ES-I3 (cell line): ENCODE measurements around the gene KYAT1.

Source experiments
- H3K36me3 ChIP-seq: 2 replicates; pipeline ENCODE4 v1.6.1; 2013; ENCODE audit warnings: mild to moderate bottlenecking, low read length, control low read depth, moderate library complexity; ENCODE audit not compliant: insufficient read depth
- H3K4me1 ChIP-seq: 2 replicates; pipeline ENCODE4 v1.6.1; 2013; ENCODE audit warnings: mild to moderate bottlenecking, control low read depth, low read length; ENCODE audit not compliant: insufficient read depth
- H3K9ac ChIP-seq: 2 replicates; pipeline ENCODE4 v1.6.1; 2013; ENCODE audit warnings: low read depth, mild to moderate bottlenecking, low read length, moderate library complexity
- H3K9me3 ChIP-seq: 2 replicates; pipeline ENCODE4 v1.6.1; 2013; ENCODE audit warnings: mild to moderate bottlenecking, low read length, moderate library complexity; ENCODE audit not compliant: control insufficient read depth, insufficient read depth

Gene KYAT1

DNA sequence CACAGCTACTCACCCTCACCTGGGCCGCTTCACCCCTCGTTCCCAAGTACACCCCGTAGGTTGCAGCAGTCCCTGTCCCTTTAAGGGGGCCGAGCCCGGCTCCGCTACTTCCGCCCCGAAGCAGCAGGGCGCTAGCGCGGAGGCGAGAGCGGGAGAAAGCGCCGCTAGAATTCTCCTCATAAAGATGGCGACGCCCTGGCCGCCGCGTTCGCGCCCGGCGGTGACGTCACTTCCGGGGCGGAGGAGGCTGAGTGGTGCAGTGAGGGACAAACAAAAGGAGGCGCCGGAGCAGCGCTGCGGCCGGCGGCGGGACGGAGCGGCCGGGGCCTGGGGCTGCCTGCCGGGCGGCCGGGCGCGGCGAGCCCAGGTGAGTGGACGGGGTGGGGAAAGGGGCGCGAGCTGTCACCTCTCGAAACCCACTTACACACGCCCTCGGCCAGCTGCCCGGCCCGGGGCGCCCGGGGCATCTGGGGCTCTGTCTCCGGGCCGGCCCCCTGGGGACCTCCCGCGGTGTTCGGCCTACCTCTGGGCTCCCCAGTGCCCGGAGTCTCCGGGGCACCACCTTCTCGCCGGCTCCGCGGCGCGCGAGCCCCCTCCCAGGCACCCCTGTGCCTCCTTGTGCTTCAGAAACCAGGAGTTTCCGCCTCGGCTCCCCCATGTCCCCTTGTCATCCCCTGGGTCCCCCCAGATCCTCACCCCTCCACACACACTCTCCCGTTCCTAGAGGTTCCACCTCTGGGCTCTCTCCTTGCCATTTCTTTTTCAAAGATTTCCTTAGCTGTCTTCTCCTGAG is at the start of gene KYAT1, which contains the start of gene LRRC8A:
KYAT1 (minus strand) TSS at position 67 of the 793 bp plus-strand sequence. CDS start 36,545 bp downstream, outside the sequence.
LRRC8A (plus strand) TSS at position 250 of the 793 bp plus-strand sequence. CDS start 25,032 bp downstream, outside the sequence.
- Histone ChIP-seq H3K4me1 (peaks cover 10% of the 10 kb centered on the region; the same call in 1 of the 2 replicates), H3K9me3 (no peaks in the 10 kb centered on the region), H3K36me3 (peaks cover 8% of the 10 kb centered on the region), H3K9ac (peak within 1 kb of the TSS; percentile 92)

DNA sequence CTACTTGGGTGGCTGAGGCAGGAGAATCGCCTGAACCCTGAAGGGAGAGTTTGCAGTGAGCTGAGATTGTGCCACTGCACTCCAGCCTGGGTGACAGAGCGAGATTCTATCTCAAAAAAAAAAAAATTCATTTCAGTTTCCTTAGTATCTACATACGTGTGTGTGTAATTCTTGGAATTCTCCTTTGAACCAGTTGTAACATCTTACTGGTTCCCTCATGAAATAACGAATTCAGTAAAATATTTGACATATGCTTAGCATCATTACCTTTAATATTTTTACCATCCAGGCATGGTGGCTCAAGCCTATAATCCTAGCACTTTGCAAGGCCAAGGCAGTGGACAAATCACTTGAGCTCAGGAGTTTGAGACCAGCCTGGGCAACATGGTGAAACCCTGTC is 47.8 kb upstream of the KYAT1 start:
- Histone ChIP-seq H3K36me3 (no peaks in the 10 kb centered on the region), H3K4me1 (peaks cover 4% of the 10 kb centered on the region; the same call in 1 of the 2 replicates), H3K9me3 (no peaks in the 10 kb centered on the region), H3K9ac (no peak overlapping the region)

DNA sequence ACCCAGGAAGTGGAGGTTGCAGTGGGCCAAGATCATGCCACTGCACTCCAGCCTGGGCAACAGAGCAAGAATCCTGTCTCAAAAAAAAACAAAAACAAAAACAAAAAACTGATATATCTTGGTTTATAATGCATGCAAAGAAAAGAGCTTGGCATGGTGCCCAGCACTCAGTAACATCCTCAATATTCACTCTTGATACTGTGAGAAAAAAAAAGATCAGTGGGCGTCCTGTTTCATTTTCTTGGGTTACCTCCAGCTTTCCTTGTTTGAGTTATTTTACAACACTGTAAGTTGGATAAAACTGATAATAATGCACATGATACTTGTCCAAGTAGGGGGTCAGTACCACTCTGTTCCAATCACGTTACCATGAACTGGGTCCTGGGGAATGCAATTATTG is 46.9 kb upstream of the KYAT1 start:
- Histone ChIP-seq H3K9me3 (no peaks in the 10 kb centered on the region), H3K4me1 (peaks cover 4% of the 10 kb centered on the region; the same call in 1 of the 2 replicates), H3K9ac (no peak overlapping the region), H3K36me3 (no peaks in the 10 kb centered on the region)

DNA sequence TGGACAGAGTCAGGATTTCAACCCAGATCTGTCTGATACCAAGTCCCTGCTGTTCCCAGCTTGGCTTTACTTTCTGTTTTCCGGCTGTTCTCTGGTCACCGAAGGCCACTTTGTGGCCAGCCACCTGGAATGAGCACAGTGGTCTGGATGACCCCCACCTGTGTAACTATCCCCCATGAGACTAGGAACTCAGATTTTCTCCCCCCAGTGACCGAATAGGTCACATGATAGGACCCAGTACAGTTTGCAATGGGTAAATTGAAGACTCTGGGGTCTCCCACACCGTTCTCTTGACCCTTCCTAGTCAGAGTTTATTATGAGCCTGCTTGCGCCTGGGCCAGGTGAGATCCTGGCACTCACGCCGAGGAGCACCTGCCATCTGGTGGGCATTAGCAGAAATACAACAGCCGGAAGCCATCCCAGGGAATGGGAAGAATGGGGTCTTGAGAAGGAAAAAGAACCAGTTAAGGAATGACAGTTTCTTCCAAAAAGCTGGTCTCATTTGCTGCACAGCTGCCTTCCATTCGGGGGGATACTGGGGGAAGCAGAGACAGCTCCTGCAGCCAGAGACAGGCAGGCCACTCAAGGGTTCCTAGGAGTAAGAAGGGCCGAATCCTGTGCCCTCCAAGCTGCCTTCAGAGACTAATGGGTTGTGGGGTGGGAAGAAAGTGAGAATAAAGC is 46.1 kb upstream of the KYAT1 start:
- Histone ChIP-seq H3K36me3 (no peaks in the 10 kb centered on the region), H3K4me1 (peaks cover 4% of the 10 kb centered on the region; the same call in 1 of the 2 replicates), H3K9me3 (no peaks in the 10 kb centered on the region), H3K9ac (no peak overlapping the region)

- Histone ChIP-seq H3K4me1 (peaks cover 22% of the 10 kb centered on the region; the same call in 1 of the 2 replicates), H3K36me3 (0 out of 2 replicates have a peak, but pooled peaks cover 3% of the 10 kb centered on the region), H3K9me3 (no peaks in the 10 kb centered on the region), H3K9ac (no peak overlapping the region)
These were observed 41.7 kb upstream of the KYAT1 start for GRCh38 chr9:128923493-128923883.

GRCh38 chr9:128921881-128922763 is 40.4 kb upstream of the KYAT1 start:
- Histone ChIP-seq H3K4me1 (peaks cover 18% of the 10 kb centered on the region; the same call in 1 of the 2 replicates), H3K9me3 (no peaks in the 10 kb centered on the region), H3K9ac (peak overlapping the region; percentile 76), H3K36me3 (peaks cover 11% of the 10 kb centered on the region; the same call in 1 of the 2 replicates)

DNA sequence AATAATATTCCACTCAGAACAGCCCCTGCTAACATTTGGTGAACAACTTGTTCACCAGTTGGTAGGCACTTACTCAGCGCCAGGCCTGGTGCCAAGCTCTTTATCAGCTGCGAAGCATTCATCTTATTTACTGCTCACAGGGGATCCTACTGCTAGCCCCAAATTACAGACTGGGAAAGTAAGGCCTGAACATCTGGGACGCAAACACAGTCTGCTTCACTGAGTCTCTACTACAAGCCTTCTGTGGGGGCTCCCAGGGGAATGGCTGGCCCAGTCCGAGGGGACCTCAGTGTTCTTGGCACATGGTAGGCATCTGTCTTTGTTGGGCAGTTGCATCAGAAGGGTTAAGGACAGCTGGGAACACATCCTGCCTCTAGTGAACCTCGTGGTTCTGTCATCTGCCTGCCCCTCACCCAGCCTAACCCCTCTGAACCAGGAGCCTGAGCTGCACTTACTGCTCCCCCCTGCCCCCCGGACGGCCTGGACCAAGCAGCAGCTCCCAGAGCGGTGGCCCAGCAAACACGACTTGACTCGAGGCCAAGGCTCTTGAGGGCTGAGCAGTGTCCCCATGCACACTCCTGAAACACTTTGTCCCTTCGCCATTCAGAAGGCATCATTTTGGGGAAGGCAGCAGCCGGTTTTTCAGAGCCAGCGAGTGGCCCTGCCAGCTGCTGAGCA is 38.8 kb upstream of the KYAT1 start, which contains the start of gene PHYHD1:
PHYHD1 (plus strand) TSS at position 602 of the 678 bp plus-strand sequence. CDS start 1,342 bp downstream, outside the sequence.
- H3K4me1 ChIP-seq: peaks cover 18% of the 10 kb centered on the region; the same call in 1 of the 2 replicates
- H3K9me3 ChIP-seq: no peaks in the 10 kb centered on the region
- peaks cover 11% of the 10 kb centered on the region; the same call in 1 of the 2 replicates for H3K36me3 ChIP-seq
- peak within 1 kb of the TSS; percentile 76 for H3K9ac ChIP-seq

DNA sequence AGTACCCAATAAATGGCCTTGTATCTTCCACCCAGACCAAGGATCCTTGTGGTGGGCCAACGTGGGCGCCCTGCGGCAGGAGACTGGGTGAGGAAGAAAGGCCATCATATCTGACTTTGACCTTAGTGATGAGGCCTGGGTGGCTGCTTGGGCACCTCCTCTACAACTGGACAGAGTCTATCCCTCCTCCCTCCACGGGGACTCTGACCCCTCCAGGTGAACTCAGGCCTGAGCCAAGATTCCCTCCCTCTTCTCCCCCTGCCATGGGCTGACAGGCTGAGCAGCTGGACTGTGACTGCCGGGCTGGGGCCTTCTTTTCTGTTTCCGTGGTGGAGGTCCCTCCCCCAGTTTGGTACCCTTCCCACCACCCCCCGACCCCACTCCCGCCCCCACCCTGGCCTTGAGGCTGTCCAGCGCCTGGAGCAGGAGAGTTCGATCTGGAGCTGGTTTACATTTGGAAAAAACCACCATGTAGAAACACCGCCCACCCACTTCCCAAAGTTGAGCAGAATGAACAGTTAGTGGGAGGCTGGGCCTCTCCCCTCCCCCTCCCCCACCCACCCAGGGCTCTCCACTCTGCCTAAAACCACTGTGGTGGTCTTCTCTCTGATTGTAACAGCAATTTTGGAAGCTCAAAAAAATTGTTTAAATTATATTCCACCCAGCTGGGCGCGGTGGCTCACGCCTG is 37.8 kb upstream of the KYAT1 start:
- Histone ChIP-seq H3K9ac (no peak overlapping the region), H3K36me3 (peaks cover 11% of the 10 kb centered on the region), H3K4me1 (peaks cover 18% of the 10 kb centered on the region; the same call in 1 of the 2 replicates), H3K9me3 (no peaks in the 10 kb centered on the region)

DNA sequence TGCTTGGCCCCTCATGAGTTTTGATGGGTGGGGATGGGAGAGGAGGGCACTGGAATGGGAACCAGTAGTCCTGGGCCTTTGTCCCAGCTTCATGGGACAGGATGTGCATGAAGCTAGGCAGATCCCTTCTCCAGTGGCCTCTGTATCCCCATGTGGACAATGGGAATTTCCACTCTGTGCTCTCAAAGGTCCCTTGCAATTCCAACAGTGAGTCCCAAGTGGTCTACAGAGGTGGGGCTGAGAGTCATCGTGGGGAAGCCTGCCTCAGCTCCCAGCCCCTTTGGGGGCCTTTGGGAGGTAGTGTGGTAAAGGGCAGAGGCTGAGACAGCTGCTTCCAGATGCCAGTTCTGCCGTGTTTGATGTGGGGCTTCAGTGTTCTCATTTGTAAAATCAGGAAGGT is 37.2 kb upstream of the KYAT1 start:
- Histone ChIP-seq H3K36me3 (peaks cover 11% of the 10 kb centered on the region), H3K4me1 (peaks cover 18% of the 10 kb centered on the region; the same call in 1 of the 2 replicates), H3K9ac (no peak overlapping the region), H3K9me3 (no peaks in the 10 kb centered on the region)

- H3K9me3 ChIP-seq: no peaks in the 10 kb centered on the region
- peaks cover 11% of the 10 kb centered on the region for H3K36me3 ChIP-seq
- H3K4me1 ChIP-seq: peaks cover 27% of the 10 kb centered on the region
- no peak overlapping the region for H3K9ac ChIP-seq
These were observed 35.5 kb upstream of the KYAT1 start for GRCh38 chr9:128917151-128917849.

GRCh38 chr9:128916745-128917144 is 35.0 kb upstream of the KYAT1 start:
- H3K36me3 ChIP-seq: peaks cover 11% of the 10 kb centered on the region
- no peak overlapping the region for H3K9ac ChIP-seq
- H3K9me3 ChIP-seq: no peaks in the 10 kb centered on the region
- peaks cover 29% of the 10 kb centered on the region for H3K4me1 ChIP-seq

- Histone ChIP-seq H3K36me3 (peaks cover 11% of the 10 kb centered on the region), H3K4me1 (peaks cover 30% of the 10 kb centered on the region)
These were observed 34.5 kb upstream of the KYAT1 start for GRCh38 chr9:128916204-128916603.

More at GRCh38 chr9:128916204-128916603, 34.5 kb upstream of the KYAT1 start:
- Histone ChIP-seq H3K9ac (no peak overlapping the region), H3K9me3 (no peaks in the 10 kb centered on the region)
